ENCODE results near the gene SLAMF9.

DNA sequence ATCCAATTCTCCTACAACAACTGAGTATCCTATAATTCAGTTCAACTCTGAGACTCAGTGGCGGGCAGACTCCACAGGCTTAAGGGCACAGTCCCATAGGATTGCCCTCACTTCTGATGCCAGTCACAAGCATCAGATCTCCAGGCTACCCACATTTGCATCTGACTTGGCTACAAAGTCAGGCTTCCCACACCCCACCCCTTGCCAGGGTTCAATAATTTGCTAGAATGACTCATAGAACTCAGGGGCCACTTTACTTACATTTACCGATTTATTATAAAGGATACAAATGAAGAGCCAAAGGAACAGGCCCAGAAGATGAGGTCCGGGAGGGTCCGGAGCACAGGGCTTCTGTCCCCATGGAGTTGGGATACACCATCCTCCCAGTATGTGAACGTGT, 36.0 kb upstream of the SLAMF9 start:
- no peak for TF ChIP-seq GATA2 (IDR thresholded peaks at IDR 0.05; ENCODE audit: low read depth, low read length)
- TF ChIP-seq GATA3 (IDR thresholded peaks at IDR 0.05; ENCODE audit: low read depth, low read length) = no peak
